ENCODE data around the gene HSP90AB1. TPM values are rescaled to one million over a fixed set of nuclear protein-coding genes. Genes with fewer than 3 reads are reported as not detected.

Gene HSP90AB1
- total RNA-seq (1,000 to 10,000 TPM in 4 of 10 donors, 100 to 1,000 TPM in 6; 675 to 1,053 (median 920) TPM), polyA plus RNA-seq (100 to 1,000 TPM; 235 to 764 TPM)
- long read RNA-seq, donor 1, transcript HSP90AB1-202 (12 exons, 2,674 nt), result minor isoform, 6 of 2,679 reads
- long read RNA-seq, donor 1, transcript HSP90AB1-201 (12 exons, 2,582 nt), result minor isoform, 20 of 2,679 reads
- long read RNA-seq, donor 1, transcript HSP90AB1-203 (12 exons, 2,572 nt), result major isoform, 2,432 of 2,679 reads
- long read RNA-seq, donor 1, partial matches to known transcripts, result 198 of 2,679 reads
- long read RNA-seq, donor 1, other reads (novel, unspliced or antisense), result 21 of 2,679 reads
- long read RNA-seq, donor 2, transcript HSP90AB1-203 (12 exons, 2,572 nt), result major isoform, 2,488 of 2,774 reads
- long read RNA-seq, donor 2, transcript HSP90AB1-201 (12 exons, 2,582 nt), result minor isoform, 24 of 2,774 reads
- long read RNA-seq, donor 2, transcript HSP90AB1-202 (12 exons, 2,674 nt), result minor isoform, 7 of 2,774 reads
- long read RNA-seq, donor 2, partial matches to known transcripts, result 238 of 2,774 reads
- long read RNA-seq, donor 2, other reads (novel, unspliced or antisense), result 17 of 2,774 reads
- long read RNA-seq, donor 3, transcript HSP90AB1-203 (12 exons, 2,572 nt), result major isoform, 5,280 of 5,859 reads
- long read RNA-seq, donor 3, transcript HSP90AB1-201 (12 exons, 2,582 nt), result minor isoform, 26 of 5,859 reads
- long read RNA-seq, donor 3, transcript HSP90AB1-202 (12 exons, 2,674 nt), result minor isoform, 13 of 5,859 reads
- long read RNA-seq, donor 3, partial matches to known transcripts, result 479 of 5,859 reads
- long read RNA-seq, donor 3, other reads (novel, unspliced or antisense), result 61 of 5,859 reads

DNA sequence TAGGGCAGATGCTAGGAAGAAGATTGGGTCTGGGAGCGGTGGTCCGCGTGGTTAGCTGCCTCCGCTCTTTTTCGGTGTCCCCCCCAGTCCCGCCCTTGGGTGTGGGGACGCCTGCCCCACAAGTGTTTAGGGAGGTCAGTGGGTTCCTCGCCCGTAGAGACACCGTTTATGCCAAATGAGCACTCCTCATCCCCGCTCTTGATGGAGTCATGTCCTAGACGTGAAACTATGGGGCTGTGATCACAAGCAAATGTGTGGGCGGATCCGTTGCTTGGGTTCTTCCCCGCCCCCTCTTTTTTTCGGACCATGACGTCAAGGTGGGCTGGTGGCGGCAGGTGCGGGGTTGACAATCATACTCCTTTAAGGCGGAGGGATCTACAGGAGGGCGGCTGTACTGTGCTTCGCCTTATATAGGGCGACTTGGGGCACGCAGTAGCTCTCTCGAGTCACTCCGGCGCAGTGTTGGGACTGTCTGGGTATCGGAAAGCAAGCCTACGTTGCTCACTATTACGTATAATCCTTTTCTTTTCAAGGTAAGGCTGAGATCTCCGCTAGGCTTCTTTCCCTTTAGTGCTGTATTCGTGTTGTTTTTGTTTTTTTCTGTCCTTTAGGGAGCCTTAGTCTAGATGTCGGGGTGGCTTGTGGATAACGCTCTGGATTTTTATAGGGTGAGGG, at the start of gene HSP90AB1:
Gene HSP90AB1, plus strand, starts transcription at position 439 of the 675 bp plus-strand sequence. CDS start 1,529 bp downstream, outside the sequence.
- no peaks in the 10 kb centered on the region for H3K9me3 ChIP-seq
- ATAC-seq (peak; percentile 86 to 93 (median 90)), DNase-seq (peak; percentile 90 to 95)
- peak within 1 kb of the TSS; percentile 68 to 98 (median 86) for H3K4me3 ChIP-seq
- H3K27me3 ChIP-seq, result no peaks in the 10 kb centered on the region
- 0% methylated on average over 34 of the region's 34 CpGs for WGBS, 2 donors
- TF ChIP-seq, protein P1, sequence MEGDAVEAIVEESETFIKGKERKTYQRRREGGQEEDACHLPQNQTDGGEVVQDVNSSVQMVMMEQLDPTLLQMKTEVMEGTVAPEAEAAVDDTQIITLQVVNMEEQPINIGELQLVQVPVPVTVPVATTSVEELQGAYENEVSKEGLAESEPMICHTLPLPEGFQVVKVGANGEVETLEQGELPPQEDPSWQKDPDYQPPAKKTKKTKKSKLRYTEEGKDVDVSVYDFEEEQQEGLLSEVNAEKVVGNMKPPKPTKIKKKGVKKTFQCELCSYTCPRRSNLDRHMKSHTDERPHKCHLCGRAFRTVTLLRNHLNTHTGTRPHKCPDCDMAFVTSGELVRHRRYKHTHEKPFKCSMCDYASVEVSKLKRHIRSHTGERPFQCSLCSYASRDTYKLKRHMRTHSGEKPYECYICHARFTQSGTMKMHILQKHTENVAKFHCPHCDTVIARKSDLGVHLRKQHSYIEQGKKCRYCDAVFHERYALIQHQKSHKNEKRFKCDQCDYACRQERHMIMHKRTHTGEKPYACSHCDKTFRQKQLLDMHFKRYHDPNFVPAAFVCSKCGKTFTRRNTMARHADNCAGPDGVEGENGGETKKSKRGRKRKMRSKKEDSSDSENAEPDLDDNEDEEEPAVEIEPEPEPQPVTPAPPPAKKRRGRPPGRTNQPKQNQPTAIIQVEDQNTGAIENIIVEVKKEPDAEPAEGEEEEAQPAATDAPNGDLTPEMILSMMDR (IDR thresholded peaks at IDR 0.05), result no peak
- peaks cover 9 to 52% (median 44%) of the 10 kb centered on the region in 9 donors for H3K4me1 ChIP-seq
- intact Hi-C loops (cut with DNase I), result no loop called here
- peaks cover 0 to 41% (median 32%) of the 10 kb centered on the region in 9 donors for H3K36me3 ChIP-seq
- peak within 1 kb of the TSS; percentile 93 to 100 (median 98) for H3K27ac ChIP-seq

DNA sequence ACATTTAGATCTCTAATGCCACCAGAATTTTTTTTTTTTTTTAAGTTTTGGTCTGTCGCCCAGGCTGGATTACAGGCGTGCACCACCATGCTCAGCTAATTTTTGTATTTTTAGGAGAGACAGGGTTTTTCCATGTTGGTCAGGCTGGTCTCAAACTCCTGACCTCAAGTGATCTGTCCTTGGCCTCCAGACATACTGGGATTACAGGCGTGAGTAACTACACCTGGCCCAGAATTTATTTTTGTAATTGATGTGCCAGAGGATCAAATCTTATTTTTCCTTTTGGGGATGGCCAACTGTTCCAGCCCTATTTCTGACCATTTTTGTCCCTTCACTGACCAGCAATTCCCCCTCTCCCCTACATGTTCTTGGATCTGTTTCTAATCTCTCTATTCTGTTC, 48.2 kb upstream of the HSP90AB1 start:
- TF ChIP-seq, protein P1 (IDR thresholded peaks at IDR 0.05), result no peak
- DNase-seq (no peak), ATAC-seq (no peak)
- intact Hi-C loops (cut with DNase I), result no loop called here
- H3K9me3 ChIP-seq, result no peaks in the 10 kb centered on the region
- H3K4me1 ChIP-seq, result peaks cover 8 to 26% (median 20%) of the 10 kb centered on the region in 9 donors
- WGBS, 2 donors, result 88 to 95% methylated on average over 3 of the region's 3 CpGs
- no peak overlapping the region for H3K4me3 ChIP-seq
- no peak overlapping the region for H3K27ac ChIP-seq
- H3K36me3 ChIP-seq, result no peaks in the 10 kb centered on the region
- H3K27me3 ChIP-seq, result no peaks in the 10 kb centered on the region

DNA sequence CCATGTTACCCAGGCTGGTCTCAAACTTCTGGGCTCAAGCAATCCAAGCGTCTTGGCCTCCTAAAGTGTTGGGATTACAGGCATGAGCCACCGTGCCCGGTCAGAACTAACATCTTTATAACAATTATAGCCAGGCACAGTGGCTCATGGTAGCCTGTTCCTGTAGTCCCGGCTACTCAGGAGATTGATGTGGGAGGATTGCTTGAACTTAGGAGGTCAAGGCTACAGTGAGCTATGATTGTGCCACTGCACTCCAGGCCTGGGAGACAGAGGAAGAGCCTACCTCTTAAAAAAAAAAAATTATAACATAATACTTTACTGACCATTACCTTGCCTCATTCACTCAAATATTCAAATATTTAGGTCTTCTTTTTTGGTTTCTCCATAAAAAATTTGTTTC, 47.0 kb upstream of the HSP90AB1 start:
- Histone ChIP-seq H3K27me3 (no peaks in the 10 kb centered on the region), H3K9me3 (no peaks in the 10 kb centered on the region), H3K36me3 (no peaks in the 10 kb centered on the region), H3K4me1 (peaks cover 8 to 29% (median 20%) of the 10 kb centered on the region in 9 donors), H3K4me3 (no peak overlapping the region), H3K27ac (no peak overlapping the region)
- intact Hi-C loops (cut with DNase I), result no loop called here
- DNase-seq (no peak), ATAC-seq (no peak)
- WGBS, 2 donors, result 88 to 91% methylated on average over 4 of the region's 4 CpGs
- TF ChIP-seq, protein P1 (IDR thresholded peaks at IDR 0.05), result no peak

DNA sequence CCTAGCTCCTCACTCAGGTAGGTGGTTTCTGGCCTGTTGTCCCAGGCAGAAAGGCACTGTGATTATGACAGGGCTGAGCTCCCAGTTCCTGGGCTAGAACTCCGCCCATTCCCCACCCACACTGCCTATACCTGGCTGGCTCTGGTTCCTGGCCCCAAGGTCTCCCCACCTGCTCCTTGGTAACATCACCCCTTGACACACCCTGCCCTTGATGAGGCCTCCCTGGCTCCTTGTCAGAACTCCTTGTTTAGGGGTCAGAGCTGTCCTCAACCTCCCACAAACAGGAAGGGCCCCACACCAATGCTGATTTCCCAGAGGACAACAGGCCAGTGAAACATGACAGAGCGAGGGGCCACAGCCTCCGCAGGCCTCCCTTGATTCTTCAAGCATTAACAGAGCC, 45.7 kb upstream of the HSP90AB1 start:
- no peaks in the 10 kb centered on the region for H3K36me3 ChIP-seq
- ATAC-seq, result no peak
- peak overlapping the region in 5 of 10 donors; percentile 67 to 90 (median 82) for H3K27ac ChIP-seq
- H3K27me3 ChIP-seq, result no peaks in the 10 kb centered on the region
- no peak overlapping the region for H3K4me3 ChIP-seq
- TF ChIP-seq, protein P1 (IDR thresholded peaks at IDR 0.05), result no peak
- H3K4me1 ChIP-seq, result peaks cover 8 to 29% (median 20%) of the 10 kb centered on the region in 9 donors
- no peak for DNase-seq
- no peaks in the 10 kb centered on the region for H3K9me3 ChIP-seq
- intact Hi-C loops (cut with DNase I), result no loop called here
- WGBS, 2 donors, result 83 to 85% methylated on average over 3 of the region's 3 CpGs
